Liver (tissue), 3 donors: ENCODE results near the gene CYP1B1.

Experiments used
- CTCF ChIP-seq: fragments of 150-350 bp; IDR thresholded peaks from 2 replicates; pipeline ENCODE4 v1.5.1; 2017; ENCODE audit warnings: improper control_type of control experiment, low read depth, low read length; ENCODE audit not compliant: missing input control
- HNF4G ChIP-seq: IDR thresholded peaks from 2 replicates; pipeline ENCODE4 v1.6.1; 2016; ENCODE audit warnings: antibody characterized with exemption
- MAX ChIP-seq: IDR thresholded peaks from 2 replicates; pipeline ENCODE4 v1.6.1; 2016; ENCODE audit warnings: antibody characterized with exemption
- REST ChIP-seq: IDR thresholded peaks from 2 replicates; pipeline ENCODE4 v1.6.1; 2016; ENCODE audit warnings: antibody characterized with exemption, mild to moderate bottlenecking
- SP1 ChIP-seq: IDR thresholded peaks from 2 replicates; pipeline ENCODE4 v1.6.1; 2018; ENCODE audit warnings: antibody characterized with exemption, mild to moderate bottlenecking
- YY1 ChIP-seq: IDR thresholded peaks from 2 replicates; pipeline ENCODE4 v1.6.1; 2016; ENCODE audit warnings: antibody characterized with exemption, mild to moderate bottlenecking
- ZBTB33 ChIP-seq: IDR thresholded peaks from 2 replicates; pipeline ENCODE4 v1.6.1; 2016; ENCODE audit warnings: antibody characterized with exemption
- donor health status: healthy.
- donor health status: healthy.

DNA sequence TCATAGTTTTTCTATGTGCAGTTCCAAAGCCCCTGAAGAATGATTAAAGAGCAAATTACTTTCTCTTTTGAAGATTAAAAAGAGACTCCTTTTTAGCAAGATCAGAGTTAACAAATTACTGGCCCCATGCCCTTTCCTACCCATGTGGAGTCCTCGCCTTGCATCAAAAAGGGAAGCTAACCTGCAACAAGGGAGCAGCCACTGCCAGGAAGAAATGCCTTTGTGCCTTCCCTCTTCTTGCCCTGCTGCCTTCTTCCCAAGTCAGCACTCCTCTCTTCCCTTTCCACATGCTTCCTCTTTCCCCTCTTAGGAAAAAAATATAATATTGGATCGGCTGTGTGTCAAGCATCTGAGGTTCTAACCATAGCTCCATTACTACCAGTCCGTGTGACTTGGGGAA, 37.1 kb upstream of the CYP1B1 start:
- TF ChIP-seq CTCF (no peak), REST (no peak), HNF4G (no peak), ZBTB33 (no peak), MAX (no peak), YY1 (no peak), SP1 (no peak)
